Measurements from ENCODE around the gene ZFP36L1.
"Not testable (repeated sequence)": the region's sequence is repeated elsewhere in the genome, so short reads cannot be mapped to it uniquely, and the experiment has no call there.

ZFP36L1 gene

DNA sequence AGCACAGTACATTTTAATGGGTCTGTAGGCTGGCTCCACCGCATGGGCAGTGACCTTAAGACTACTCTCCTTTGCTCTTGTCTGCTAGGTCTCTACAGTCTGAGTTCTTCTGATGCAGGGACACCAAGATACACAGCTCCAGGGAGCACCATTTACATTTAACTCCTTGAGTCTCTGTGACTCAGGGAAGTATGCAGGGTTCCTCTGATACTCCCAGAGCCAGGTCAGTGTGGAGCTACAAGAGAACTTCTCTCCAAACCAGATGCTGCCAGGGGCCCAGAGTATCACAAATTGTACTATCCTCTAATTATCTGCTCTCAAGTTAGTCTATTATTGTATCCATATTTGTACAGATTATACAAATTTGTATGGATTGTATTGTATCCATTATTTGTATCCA lies 15.2 kb downstream of the ZFP36L1 start:
- H3K4me3 ChIP-seq (ENCODE audit: low read length) = no peak overlapping the region
- no peak for TF ChIP-seq ZNF274 (IDR thresholded peaks at IDR 0.05; ENCODE audit: low read depth, low read length)

DNA sequence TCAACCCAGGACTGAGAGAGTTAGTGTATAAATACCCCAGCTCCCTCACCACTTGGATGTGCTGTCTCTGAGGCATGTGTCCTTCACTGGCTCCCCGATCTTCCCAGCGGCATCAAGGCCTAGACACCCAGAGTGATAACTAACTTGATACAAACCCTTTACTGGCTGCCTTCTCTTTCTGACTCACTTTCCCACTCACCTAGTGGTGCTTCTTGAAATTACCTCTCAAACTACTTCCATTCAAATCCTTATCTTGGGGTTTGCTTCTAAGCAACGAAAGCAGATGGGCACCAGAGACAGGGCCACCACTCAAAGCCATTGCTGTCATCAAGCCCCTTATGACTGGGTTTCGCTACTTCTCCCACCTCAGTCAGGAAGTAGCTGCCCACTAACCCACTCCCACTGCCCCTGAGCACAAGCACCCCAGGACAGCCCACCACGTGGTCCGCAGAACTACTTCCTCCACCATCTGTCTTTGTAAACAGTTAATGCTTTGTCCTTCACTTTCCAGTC lies 17.2 kb downstream of the ZFP36L1 start:
- TF ChIP-seq ZNF274 (IDR thresholded peaks at IDR 0.05; ENCODE audit: low read depth, low read length) = no peak
- H3K4me3 ChIP-seq (ENCODE audit: low read length) = no peak overlapping the region

DNA sequence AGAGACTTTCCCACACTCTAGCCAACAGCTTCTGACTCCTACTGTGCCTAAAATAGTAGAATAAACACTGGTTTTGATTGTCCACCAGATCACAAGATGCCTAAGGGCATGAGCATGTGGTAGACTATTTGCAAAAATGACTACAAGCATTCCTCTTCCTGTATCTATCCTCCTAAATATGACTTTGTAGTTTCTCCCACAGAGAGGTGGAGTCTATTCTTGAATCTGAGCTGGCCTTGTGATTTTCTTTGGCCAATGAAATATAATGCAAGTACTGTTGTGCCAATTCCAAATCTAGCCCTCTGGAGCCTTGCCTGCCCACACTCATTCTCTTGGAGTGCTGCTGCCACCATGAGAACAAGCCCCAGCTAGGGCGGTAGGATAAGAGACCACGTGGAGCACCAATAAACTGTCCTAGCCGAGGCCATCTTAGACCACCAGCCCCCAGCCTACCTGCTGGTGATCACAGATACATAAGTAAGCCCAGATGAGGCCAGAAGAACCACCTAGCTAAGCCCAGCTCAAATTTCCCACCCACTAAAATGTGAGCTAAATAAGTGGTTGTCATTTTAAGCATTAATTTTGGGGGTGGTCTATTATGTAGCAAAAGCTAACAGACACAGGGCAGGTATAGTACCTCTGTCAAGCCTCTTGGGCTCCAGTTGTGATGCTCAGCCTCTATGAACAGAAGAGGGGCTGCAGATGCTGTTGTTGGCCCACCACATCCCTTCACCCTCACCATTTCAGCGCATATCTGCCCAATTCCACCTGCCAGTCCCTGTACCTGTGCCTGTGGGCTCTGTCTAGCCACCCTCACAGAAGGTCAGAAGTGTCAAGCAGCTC lies 17.9 kb downstream of the ZFP36L1 start:
- H3K4me3 ChIP-seq (ENCODE audit: low read length) = no peak overlapping the region
- no peak for TF ChIP-seq ZNF274 (IDR thresholded peaks at IDR 0.05; ENCODE audit: low read depth, low read length)

DNA sequence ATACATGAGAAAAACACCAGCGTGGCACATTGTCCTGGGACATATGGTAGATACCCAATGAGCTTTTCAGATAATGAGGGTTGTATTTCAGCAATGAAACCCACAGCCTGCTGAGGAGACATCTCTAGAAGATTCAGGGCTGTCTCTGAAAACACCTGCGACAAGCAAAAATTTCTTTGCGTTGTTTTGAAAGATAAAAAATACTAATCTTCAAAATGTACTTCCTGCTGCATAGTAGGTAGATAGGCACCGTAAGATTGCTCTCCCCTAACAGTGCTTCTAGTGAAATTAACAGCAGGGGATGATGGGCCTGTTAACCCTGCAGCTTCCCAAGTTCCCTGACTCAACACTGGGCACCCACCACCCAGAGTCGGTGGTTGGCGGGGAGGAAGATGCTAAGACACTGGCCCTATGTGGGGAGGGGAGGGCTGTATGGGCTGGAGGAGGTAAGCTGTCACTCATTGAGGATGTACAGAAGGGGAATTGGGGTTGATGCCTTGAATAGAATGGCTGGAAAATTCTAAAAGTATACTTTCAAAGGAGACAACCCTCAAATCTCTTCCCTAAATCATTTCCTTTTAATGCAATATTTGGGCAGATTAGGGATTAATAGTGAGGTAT lies 20.0 kb downstream of the ZFP36L1 start:
- no peak for TF ChIP-seq ZNF274 (IDR thresholded peaks at IDR 0.05; ENCODE audit: low read depth, low read length)
- H3K4me3 ChIP-seq (ENCODE audit: low read length) = no peak overlapping the region

DNA sequence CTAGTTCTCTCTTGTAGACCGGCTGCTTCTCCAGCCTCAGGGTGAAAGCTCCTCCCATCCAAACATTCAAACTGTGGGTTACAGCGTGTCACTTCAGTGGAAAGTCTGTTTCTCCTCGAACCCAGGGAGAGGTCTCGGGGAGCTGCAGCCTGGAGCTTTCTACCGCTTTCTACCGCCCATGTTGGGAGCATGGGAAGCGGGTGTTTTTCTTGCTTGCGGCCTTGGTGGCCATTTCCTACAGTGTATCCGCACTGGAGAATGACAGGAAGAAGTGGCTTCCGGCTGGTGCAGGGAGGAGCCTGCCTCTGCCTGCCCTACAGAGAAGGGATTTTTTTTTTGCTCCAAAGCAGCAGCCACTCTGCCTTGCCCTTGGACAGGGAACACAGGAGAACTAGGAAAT lies 21.2 kb downstream of the ZFP36L1 start:
- no peak overlapping the region for H3K4me3 ChIP-seq (ENCODE audit: low read length)
- TF ChIP-seq ZNF274 (IDR thresholded peaks at IDR 0.05; ENCODE audit: low read depth, low read length) = no peak

DNA sequence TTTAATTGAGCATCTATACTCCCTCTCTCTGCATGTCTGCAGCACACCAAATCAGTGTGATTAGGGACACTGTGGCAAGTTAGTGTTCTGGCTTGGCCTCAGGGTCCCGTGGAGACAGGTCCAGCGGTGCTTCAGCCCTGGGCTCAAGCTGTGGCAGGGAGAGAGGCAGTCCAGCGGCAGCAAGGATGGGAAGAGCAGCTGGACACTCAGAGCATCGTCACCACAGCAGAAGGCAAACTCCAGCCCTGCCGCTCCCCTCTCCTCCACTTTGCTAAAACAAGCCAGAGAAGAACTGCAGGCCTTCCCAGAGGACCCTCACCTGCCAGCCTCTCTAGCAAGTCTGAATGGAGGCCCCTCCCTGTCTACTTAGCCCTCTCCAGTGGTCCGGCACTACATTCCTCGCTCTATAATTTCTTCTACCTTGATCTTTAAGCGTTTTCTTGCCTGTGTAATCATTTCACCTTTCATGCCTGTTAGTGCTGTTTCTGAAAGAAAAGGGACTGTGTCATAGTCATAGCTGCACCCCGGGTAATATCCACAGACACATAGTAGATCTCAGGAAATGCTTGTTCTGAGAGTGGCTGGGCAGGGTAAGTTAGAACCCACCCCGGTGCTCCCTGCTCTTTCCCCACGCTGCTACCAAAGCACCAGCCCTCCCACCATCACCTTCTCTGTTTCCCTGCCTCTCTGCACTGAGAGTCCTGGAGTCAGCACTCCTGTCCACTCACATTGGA lies 22.1 kb downstream of the ZFP36L1 start:
- no peak for TF ChIP-seq ZNF274 (IDR thresholded peaks at IDR 0.05; ENCODE audit: low read depth, low read length)
- H3K4me3 ChIP-seq (ENCODE audit: low read length) = no peak overlapping the region

DNA sequence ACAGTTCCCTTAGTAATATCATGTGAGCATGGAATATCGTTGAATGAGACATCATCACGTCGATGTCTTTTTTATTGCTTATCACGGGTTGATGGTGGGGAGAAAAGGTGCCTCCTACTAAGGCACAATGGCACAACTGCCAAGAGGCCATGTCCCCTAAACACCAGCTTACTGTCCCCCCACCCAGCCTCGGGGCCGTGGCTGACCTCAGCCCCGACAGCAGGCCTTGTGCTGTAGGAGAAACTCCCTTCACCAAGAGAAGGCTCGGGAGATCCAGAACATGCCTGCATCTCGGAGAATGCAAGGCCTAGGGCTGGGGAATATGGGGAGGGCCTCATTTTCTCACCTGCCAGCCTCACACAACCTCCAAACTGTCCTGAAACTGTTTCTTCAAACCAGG lies 22.8 kb downstream of the ZFP36L1 start:
- no peak overlapping the region for H3K4me3 ChIP-seq (ENCODE audit: low read length)
- no peak for TF ChIP-seq ZNF274 (IDR thresholded peaks at IDR 0.05; ENCODE audit: low read depth, low read length)

DNA sequence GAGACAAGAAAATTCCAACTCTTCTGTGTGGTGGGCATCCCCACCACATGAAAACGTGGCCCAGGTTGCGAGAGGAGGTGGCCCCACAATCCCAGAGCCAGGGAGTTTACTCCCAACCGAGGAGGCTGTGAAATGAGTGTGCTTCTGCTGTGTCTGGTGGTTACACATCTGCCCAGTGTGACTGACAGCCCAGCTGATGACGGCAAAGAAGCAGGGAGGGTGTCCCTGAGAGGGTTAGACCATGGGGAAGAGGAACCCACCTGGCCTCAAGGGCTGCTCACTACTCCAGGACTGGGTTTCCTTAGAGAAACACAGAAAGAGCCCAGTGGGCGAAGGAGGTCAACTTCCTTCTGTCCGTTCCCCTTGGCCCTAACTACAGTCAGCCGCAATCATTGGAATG lies 24.6 kb downstream of the ZFP36L1 start:
- H3K4me3 ChIP-seq (ENCODE audit: low read length) = no peak overlapping the region
- no peak for TF ChIP-seq ZNF274 (IDR thresholded peaks at IDR 0.05; ENCODE audit: low read depth, low read length)

DNA sequence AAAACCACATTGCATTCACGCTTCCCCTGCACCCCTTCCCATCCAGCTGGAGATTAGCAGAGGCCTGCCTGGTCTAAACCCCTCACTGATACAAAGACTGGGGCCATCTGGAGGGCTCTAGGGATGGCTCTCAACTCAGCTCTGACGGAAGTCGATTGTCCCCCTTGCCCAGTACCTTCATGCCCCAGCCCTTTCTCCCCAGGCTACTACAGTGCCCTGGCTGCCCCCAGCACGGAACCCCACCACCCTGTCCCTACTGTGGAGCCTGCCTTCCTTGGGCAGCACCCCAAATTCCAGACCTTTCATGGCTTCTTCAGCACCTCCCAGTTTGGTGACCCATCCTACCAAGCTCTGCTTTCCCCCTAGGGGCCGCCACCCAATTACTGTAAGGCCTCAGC lies 25.6 kb downstream of the ZFP36L1 start:
- H3K4me3 ChIP-seq (ENCODE audit: low read length) = no peak overlapping the region
- no peak for TF ChIP-seq ZNF274 (IDR thresholded peaks at IDR 0.05; ENCODE audit: low read depth, low read length)

DNA sequence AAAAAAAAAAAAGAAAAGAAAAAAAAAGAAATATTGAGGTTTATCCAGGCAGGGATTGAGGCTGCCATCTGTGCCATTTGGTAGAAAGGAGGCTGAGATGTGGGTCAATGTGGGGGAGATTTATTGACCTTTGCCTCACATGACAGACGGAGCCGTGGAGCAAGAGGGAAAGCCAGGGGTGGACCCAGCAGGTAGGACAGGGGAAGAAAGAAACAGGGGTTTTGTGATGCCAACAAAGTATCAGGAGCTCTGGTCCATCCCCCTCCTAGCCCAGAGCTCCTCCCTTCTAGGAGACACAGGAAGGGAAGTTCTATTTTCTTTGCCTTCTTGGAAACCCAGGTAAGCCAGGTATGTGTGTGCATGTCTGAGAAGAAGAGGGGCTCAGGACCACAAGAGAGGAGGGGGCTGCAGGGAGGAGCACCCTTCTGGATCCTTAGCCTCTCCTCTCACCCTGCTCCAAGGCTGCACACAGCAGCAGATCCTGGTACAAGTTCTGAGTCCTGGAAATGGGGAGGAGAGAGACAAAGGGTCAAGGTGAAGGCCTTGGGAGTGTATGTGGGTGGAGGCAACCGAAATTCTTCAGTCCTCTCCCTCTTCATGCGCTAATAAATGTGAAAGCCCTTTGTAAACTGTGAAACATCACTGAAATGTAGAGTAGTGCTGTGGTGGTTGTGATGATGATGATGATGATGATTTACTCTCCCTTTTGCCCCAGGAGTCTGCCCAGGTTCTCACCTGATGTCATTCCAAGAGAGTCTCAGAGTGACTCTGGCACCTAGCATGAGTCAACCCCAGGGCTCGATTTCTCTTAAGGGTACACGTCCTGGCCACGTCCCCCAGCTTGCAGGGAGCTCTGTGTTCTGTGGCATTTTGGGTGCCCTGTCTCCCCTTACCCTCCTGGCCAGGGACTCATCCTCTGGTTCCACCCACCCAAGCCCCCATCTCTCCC lies 26.3 kb downstream of the ZFP36L1 start:
- H3K4me3 ChIP-seq (ENCODE audit: low read length) = no peak overlapping the region
- no peak for TF ChIP-seq ZNF274 (IDR thresholded peaks at IDR 0.05; ENCODE audit: low read depth, low read length)

DNA sequence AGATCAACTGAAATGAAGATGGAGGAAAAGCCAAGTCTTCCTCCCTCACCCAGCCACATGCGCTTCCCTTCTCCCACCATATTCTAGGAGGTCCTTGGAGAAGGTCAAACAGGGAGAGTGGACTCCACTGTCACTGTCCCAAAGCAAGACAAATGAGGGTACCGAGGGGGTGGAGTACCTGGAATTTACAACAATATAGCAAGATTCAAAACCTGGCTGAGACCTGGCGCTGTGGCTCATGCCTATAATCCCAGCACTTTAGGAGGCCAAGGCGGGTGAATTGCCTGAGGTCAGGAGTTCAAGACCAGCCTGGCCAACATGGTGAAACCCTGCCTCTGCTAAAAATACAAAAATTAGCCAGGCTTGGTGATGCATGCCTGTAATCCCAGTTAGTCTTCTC lies 29.0 kb downstream of the ZFP36L1 start:
- not testable (repeated sequence) for H3K4me3 ChIP-seq (ENCODE audit: low read length)

DNA sequence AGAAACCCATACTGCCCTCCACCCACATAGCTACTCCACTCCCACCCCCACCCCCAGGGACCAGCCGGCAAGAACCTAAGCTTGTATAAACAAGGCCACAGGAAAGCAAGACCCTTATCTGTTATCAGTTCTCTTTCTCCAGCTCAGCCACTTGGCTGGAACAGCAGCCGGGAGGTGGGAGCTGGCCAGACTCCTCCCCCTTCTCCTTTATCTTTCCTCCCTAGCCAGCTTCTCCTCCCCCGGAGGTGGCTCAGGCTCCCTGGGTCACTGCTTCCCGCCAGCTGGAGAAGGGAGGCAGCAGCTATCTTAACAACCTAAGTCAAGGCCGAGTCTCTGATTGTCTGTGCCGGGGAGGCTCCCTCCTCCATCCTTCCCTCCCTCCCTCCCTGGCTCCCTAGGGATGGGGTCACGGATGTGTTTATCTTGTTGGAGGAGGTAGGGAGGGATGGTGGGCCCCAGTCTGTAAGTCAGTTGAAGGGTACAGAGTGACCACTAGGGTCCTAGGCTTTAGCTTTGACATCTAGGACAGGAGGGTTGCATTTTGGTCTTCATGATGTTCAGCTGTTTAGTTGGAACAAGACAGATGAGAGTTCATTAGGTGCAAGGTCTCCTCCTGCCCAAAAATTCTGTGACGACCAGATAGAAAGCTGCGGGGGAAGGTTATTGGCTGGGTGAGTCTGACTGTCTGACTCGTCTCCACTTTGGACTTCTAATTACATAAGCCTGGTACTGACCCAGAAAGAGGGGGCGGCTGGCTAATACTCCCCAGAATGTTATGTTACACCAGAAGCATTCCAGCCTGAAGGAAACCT lies 29.7 kb downstream of the ZFP36L1 start:
- TF ChIP-seq ZNF274 (IDR thresholded peaks at IDR 0.05; ENCODE audit: low read depth, low read length) = no peak
- no peak overlapping the region for H3K4me3 ChIP-seq (ENCODE audit: low read length)

DNA sequence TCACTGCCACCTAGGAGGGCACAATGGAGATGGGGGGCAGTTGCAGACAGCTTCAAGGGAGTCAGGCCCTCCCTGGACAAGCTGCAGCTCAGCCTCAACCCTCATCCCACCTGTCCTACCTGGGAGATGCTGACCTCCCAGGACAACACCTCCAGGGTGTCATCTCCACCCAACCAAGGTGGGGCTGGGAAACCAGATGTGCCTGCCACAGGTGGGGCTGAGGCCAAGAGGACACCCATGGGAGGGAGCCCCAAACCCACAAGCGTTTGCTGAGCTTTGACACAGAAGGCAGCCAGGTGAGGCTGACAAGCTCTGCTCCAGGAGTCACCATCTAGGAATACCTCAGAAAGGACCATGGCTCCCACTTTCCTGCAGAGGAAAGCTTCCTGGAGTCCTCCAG lies 31.5 kb downstream of the ZFP36L1 start:
- no peak overlapping the region for H3K4me3 ChIP-seq (ENCODE audit: low read length)
- TF ChIP-seq ZNF274 (IDR thresholded peaks at IDR 0.05; ENCODE audit: low read depth, low read length) = no peak

Data from GM08714 (cell line).